ENCODE data around the gene SLC7A9.

GRCh38 chr19:32889137-32889934 is 19.8 kb upstream of the SLC7A9 start:
- TF ChIP-seq TGIF2 (CRISPR knock-in tag; IDR thresholded peaks at IDR 0.05) (no peak), TCF7 (IDR thresholded peaks at IDR 0.05; ENCODE audit: low read depth) (no peak), EP300 (IDR thresholded peaks at IDR 0.05; ENCODE audit: low read depth in 2 of 2, low read length in 2 of 2) (no peak), EP300 (CRISPR knock-in tag; IDR thresholded peaks at IDR 0.05; ENCODE audit: borderline replicate concordance) (no peak), BHLHE40 (IDR thresholded peaks at IDR 0.05; ENCODE audit: low read length) (no peak), RBFOX2 (IDR thresholded peaks at IDR 0.05; ENCODE audit: low read depth, low read length) (no peak), MIER3 (CRISPR knock-in tag; IDR thresholded peaks at IDR 0.05; ENCODE audit: borderline replicate concordance) (no peak), MAFK (conservative IDR thresholded peaks at IDR 0.05 in 1 of 2, IDR thresholded peaks at IDR 0.05 in 1 of 2; ENCODE audit: low read length in 2 of 2) (no peak), ZNF704 (CRISPR knock-in tag; IDR thresholded peaks at IDR 0.05; ENCODE audit: borderline replicate concordance) (no peak), RELA (CRISPR knock-in tag; IDR thresholded peaks at IDR 0.05) (no peak)
- TF ChIP-seq, protein P1, sequence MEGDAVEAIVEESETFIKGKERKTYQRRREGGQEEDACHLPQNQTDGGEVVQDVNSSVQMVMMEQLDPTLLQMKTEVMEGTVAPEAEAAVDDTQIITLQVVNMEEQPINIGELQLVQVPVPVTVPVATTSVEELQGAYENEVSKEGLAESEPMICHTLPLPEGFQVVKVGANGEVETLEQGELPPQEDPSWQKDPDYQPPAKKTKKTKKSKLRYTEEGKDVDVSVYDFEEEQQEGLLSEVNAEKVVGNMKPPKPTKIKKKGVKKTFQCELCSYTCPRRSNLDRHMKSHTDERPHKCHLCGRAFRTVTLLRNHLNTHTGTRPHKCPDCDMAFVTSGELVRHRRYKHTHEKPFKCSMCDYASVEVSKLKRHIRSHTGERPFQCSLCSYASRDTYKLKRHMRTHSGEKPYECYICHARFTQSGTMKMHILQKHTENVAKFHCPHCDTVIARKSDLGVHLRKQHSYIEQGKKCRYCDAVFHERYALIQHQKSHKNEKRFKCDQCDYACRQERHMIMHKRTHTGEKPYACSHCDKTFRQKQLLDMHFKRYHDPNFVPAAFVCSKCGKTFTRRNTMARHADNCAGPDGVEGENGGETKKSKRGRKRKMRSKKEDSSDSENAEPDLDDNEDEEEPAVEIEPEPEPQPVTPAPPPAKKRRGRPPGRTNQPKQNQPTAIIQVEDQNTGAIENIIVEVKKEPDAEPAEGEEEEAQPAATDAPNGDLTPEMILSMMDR (CRISPR knock-in tag; IDR thresholded peaks at IDR 0.05): no peak
